ENCODE measurements around the gene PDZK1. TPM values are rescaled to one million over a fixed set of nuclear protein-coding genes. Genes with fewer than 3 reads are reported as not detected.

PDZK1 gene
- total and polyA plus RNA-seq, 2 experiments from 2014 or later: 0.73 TPM; not detected in 1

GRCh38 chr1:145701306-145701862 is 5.8 kb downstream of the PDZK1 start:
- H3K4me1 ChIP-seq (ENCODE audit: insufficient read depth): no peaks in the 10 kb centered on the region
- H2AFZ ChIP-seq: no peak overlapping the region
- ATAC-seq (no peak), DNase-seq (ENCODE audit: low spot score) (no peak)
- no peak overlapping the region for H3K4me2 ChIP-seq
- Mint-ChIP-seq H3K27ac (no peak overlapping the region), H3K36me3 (ENCODE audit: low read depth) (no peaks in the 10 kb centered on the region), H3K9me3 (no peaks in the 10 kb centered on the region), H3K27me3 (ENCODE audit: insufficient read depth, low read depth, poor library complexity) (peaks cover 3% of the 10 kb centered on the region), H3K4me1 (no peaks in the 10 kb centered on the region), H3K4me3 (no peak overlapping the region)
- H3K27ac ChIP-seq (ENCODE audit: low read depth): no peak overlapping the region
- TF ChIP-seq CREB1 (CRISPR knock-in tag; IDR thresholded peaks at IDR 0.05; ENCODE audit: low read depth): no peak
- H3K4me3 ChIP-seq: no peak overlapping the region
- H3K27me3 ChIP-seq (ENCODE audit: insufficient read depth): no peaks in the 10 kb centered on the region
- no peaks in the 10 kb centered on the region for H3K79me2 ChIP-seq (replicated peaks; ENCODE audit: insufficient read depth)
- H3F3A ChIP-seq (replicated peaks; ENCODE audit: low read depth): no peaks in the 10 kb centered on the region
- H3K36me3 ChIP-seq (ENCODE audit: insufficient read depth): no peaks in the 10 kb centered on the region
- 0 out of 2 replicates have a peak, but pooled peaks cover 3% of the 10 kb centered on the region for H3K9me2 ChIP-seq (ENCODE audit: insufficient read depth)
- H4K20me1 ChIP-seq (replicated peaks; ENCODE audit: insufficient read depth): no peaks in the 10 kb centered on the region; the same call in 1 of the 2 replicates

GRCh38 chr1:145696630-145696960 is 10.6 kb downstream of the PDZK1 start:
- H2AFZ ChIP-seq: no peak overlapping the region
- H3K4me2 ChIP-seq: no peak overlapping the region
- DNase-seq (ENCODE audit: low spot score) (no peak), ATAC-seq (no peak)
- no peaks in the 10 kb centered on the region for H4K20me1 ChIP-seq (replicated peaks; ENCODE audit: insufficient read depth)
- Mint-ChIP-seq H3K27me3 (ENCODE audit: insufficient read depth, low read depth, poor library complexity) (peaks cover 3% of the 10 kb centered on the region), H3K9me3 (no peaks in the 10 kb centered on the region), H3K36me3 (ENCODE audit: low read depth) (no peaks in the 10 kb centered on the region), H3K4me1 (no peaks in the 10 kb centered on the region), H3K4me3 (no peak overlapping the region), H3K27ac (no peak overlapping the region)
- H3F3A ChIP-seq (replicated peaks; ENCODE audit: low read depth): no peaks in the 10 kb centered on the region
- H3K9me2 ChIP-seq (ENCODE audit: insufficient read depth): no peaks in the 10 kb centered on the region
- H3K4me1 ChIP-seq (ENCODE audit: insufficient read depth): no peaks in the 10 kb centered on the region
- no peak overlapping the region for H3K27ac ChIP-seq (ENCODE audit: low read depth)
- no peak overlapping the region for H3K4me3 ChIP-seq
- no peaks in the 10 kb centered on the region for H3K36me3 ChIP-seq (ENCODE audit: insufficient read depth)
- H3K27me3 ChIP-seq (ENCODE audit: insufficient read depth): no peaks in the 10 kb centered on the region
- no peak for TF ChIP-seq CTCF (conservative IDR thresholded peaks at IDR 0.05; ENCODE audit: low read depth in 2 of 2)
- no peak for TF ChIP-seq ETS1 (IDR thresholded peaks at IDR 0.05)
- TF ChIP-seq EZH2phosphoT487 (IDR thresholded peaks at IDR 0.05; ENCODE audit: unreplicated experiment): no peak
- no peak for TF ChIP-seq NANOG (IDR thresholded peaks at IDR 0.05; ENCODE audit: borderline replicate concordance)
- no peak for TF ChIP-seq EZH2 (IDR thresholded peaks at IDR 0.05; ENCODE audit: low read depth, unreplicated experiment)
- no peak for TF ChIP-seq ZNF114 (CRISPR knock-in tag; IDR thresholded peaks at IDR 0.05)
- no peak for TF ChIP-seq ZNF462 (CRISPR knock-in tag; IDR thresholded peaks at IDR 0.05)
- TF ChIP-seq JUNB (IDR thresholded peaks at IDR 0.05; ENCODE audit: unreplicated experiment): no peak
- no peak for TF ChIP-seq CREB1 (CRISPR knock-in tag; IDR thresholded peaks at IDR 0.05; ENCODE audit: low read depth)
- no peaks in the 10 kb centered on the region for H3K79me2 ChIP-seq (replicated peaks; ENCODE audit: insufficient read depth)
